Type B pancreatic cell (in vitro differentiated cells): ENCODE results near the gene UBE2E1. TPM values are rescaled to one million over a fixed set of nuclear protein-coding genes. Genes with fewer than 3 reads are reported as not detected.

Experiments used
- DNase-seq: peaks from one replicate; pipeline ENCODE4 v3.0.0; 2021; ENCODE audit warnings: mixed read lengths; ENCODE audit not compliant: unreplicated experiment; ENCODE audit errors: extremely low spot score
- H3K27ac Mint-ChIP-seq: 2 replicates; pipeline ENCODE4 v1.8.0; 2021; ENCODE audit warnings: mild to moderate bottlenecking, mixed read lengths
- H3K27me3 Mint-ChIP-seq: 2 replicates; pipeline ENCODE4 v1.8.0; 2021; ENCODE audit warnings: mixed read lengths
- H3K36me3 Mint-ChIP-seq: 2 replicates; pipeline ENCODE4 v1.8.0; 2021; ENCODE audit warnings: mixed read lengths
- H3K4me1 Mint-ChIP-seq: one replicate; pipeline ENCODE4 v1.8.0; 2021; ENCODE audit warnings: mixed read lengths; ENCODE audit not compliant: unreplicated experiment
- H3K4me3 Mint-ChIP-seq: 2 replicates; pipeline ENCODE4 v1.8.0; 2021; ENCODE audit warnings: mild to moderate bottlenecking, mixed read lengths
- H3K9me3 Mint-ChIP-seq: 2 replicates; pipeline ENCODE4 v1.8.0; 2021; ENCODE audit warnings: mixed read lengths
- total RNA-seq: library from RNA; stranded (reverse); gene quantifications from 2 replicates; pipeline ENCODE4 v1.2.1, GENCODE V29; 2021; ENCODE audit warnings: low replicate concordance
- TF ChIP-seq, protein P1 (sequence below): fragments of 200-600 bp; sonication (generic); conservative IDR thresholded peaks from 2 replicates; pipeline ENCODE4 v1.5.0; 2021; ENCODE audit warnings: antibody characterized with exemption, mild to moderate bottlenecking

UBE2E1 gene
- total RNA-seq, 1 donor from 2014 or later, result 110 TPM

- Mint-ChIP-seq H3K27me3 (no peaks in the 10 kb centered on the region), H3K9me3 (no peaks in the 10 kb centered on the region), H3K36me3 (peaks cover 27% of the 10 kb centered on the region), H3K4me3 (no peak overlapping the region), H3K27ac (no peak overlapping the region), H3K4me1 (peaks cover 46% of the 10 kb centered on the region)
- no peak for DNase-seq
- TF ChIP-seq, protein P1, sequence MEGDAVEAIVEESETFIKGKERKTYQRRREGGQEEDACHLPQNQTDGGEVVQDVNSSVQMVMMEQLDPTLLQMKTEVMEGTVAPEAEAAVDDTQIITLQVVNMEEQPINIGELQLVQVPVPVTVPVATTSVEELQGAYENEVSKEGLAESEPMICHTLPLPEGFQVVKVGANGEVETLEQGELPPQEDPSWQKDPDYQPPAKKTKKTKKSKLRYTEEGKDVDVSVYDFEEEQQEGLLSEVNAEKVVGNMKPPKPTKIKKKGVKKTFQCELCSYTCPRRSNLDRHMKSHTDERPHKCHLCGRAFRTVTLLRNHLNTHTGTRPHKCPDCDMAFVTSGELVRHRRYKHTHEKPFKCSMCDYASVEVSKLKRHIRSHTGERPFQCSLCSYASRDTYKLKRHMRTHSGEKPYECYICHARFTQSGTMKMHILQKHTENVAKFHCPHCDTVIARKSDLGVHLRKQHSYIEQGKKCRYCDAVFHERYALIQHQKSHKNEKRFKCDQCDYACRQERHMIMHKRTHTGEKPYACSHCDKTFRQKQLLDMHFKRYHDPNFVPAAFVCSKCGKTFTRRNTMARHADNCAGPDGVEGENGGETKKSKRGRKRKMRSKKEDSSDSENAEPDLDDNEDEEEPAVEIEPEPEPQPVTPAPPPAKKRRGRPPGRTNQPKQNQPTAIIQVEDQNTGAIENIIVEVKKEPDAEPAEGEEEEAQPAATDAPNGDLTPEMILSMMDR, result no peak
Measured at GRCh38 chr3:23821858-23822257, 16.1 kb downstream of the UBE2E1 start.

DNA sequence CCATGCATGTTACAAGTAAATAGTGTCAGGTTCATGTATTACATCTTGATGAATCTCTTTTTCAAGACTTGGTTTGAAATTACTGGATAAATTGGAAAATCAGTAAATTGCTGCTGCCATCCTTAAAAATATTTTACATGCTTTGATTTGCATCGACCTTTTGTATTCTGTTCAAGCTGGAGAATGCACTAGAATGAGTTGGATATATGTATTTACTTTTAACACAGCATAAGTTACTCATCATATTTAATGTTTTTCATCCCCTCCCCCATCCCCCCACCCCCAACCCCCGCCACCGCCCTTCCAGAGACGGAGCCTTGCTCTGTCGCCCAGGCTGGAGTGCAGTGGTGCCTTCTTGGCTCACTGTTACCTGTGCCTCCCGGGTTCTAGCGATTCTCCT lies 16.8 kb downstream of the UBE2E1 start:
- Mint-ChIP-seq H3K27ac (no peak overlapping the region), H3K27me3 (no peaks in the 10 kb centered on the region)
- no peak for DNase-seq

DNA sequence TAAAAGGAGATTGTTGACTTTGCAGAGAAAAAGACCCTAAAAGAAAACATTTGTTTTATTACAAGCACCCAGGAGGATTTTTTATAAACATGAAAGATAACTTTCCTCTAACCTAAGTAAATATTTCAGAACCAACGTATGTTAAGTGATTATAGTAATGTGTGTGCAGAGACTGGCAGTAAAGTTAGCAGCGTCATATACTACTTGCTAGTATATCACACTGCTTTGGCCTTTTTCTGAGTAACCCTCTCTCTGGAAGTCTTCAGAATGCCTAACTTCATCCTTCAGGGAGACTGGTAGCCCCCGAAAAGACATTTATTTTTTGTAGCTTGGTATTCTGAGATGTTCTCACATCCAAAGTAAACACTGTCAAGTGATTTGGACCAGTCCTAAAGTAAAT lies 17.9 kb downstream of the UBE2E1 start:
- peaks cover 44% of the 10 kb centered on the region for H3K4me1 Mint-ChIP-seq
- H3K36me3 Mint-ChIP-seq, result peaks cover 14% of the 10 kb centered on the region
- H3K27me3 Mint-ChIP-seq, result no peaks in the 10 kb centered on the region
- H3K27ac Mint-ChIP-seq, result no peak overlapping the region
- H3K9me3 Mint-ChIP-seq, result no peaks in the 10 kb centered on the region
- TF ChIP-seq, protein P1, result no peak
- no peak overlapping the region for H3K4me3 Mint-ChIP-seq
- DNase-seq, result no peak

More for the DNA sequence above, 16.8 kb downstream of the UBE2E1 start:
- H3K4me3 Mint-ChIP-seq, result no peak overlapping the region
- no peaks in the 10 kb centered on the region for H3K9me3 Mint-ChIP-seq
- H3K36me3 Mint-ChIP-seq, result peaks cover 24% of the 10 kb centered on the region
- H3K4me1 Mint-ChIP-seq, result peaks cover 44% of the 10 kb centered on the region
- TF ChIP-seq, protein P1, result no peak

- H3K27me3 Mint-ChIP-seq, result no peaks in the 10 kb centered on the region
- no peaks in the 10 kb centered on the region for H3K9me3 Mint-ChIP-seq
- H3K36me3 Mint-ChIP-seq, result peaks cover 13% of the 10 kb centered on the region
- no peak overlapping the region for H3K4me3 Mint-ChIP-seq
- DNase-seq, result no peak
- TF ChIP-seq, protein P1, result no peak
- H3K4me1 Mint-ChIP-seq, result peaks cover 45% of the 10 kb centered on the region
- H3K27ac Mint-ChIP-seq, result no peak overlapping the region
Measured at GRCh38 chr3:23824699-23825444, 19.1 kb downstream of the UBE2E1 start.

DNA sequence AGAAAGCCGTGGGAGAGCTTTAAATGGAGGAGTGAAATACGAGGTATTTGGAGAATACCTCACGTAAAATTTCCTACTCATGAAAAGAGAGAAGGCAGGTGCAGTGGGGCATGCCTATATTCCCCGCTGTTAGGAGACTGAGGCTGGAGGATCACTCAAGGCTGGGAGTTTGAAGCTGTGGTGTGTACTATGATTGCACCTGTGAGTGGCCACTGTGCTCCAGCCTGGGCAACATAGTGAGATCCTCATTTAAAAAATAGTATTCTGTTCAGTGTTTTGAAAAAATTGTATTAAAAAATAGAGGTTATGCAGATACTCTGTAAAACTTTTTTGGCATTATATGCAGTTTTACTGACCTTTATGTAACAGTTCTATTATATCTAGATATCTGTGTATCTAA lies 20.0 kb downstream of the UBE2E1 start:
- Mint-ChIP-seq H3K9me3 (no peaks in the 10 kb centered on the region), H3K4me1 (peaks cover 48% of the 10 kb centered on the region), H3K4me3 (no peak overlapping the region), H3K36me3 (peaks cover 21% of the 10 kb centered on the region), H3K27ac (no peak overlapping the region), H3K27me3 (no peaks in the 10 kb centered on the region)
- no peak for DNase-seq
- TF ChIP-seq, protein P1, result no peak
